ENCODE data around the gene SUMF1. TPM values are rescaled to one million over a fixed set of nuclear protein-coding genes. Genes with fewer than 3 reads are reported as not detected.

The SUMF1 gene
- total RNA-seq, 1 donor from 2014 or later = 42.5 TPM

GRCh38 chr3:4416961-4417360 lies 50.1 kb downstream of the SUMF1 start:
- peak in 1 of 2 donors; percentile 93 for DNase-seq (ENCODE audit: low read depth in 2 of 2)

- peak in 1 of 2 donors; percentile 10 for DNase-seq (ENCODE audit: low read depth in 2 of 2)
These were observed 50.6 kb downstream of the SUMF1 start for GRCh38 chr3:4416427-4416945.

- no peak for DNase-seq (ENCODE audit: low read depth in 2 of 2)
These were observed 53.6 kb downstream of the SUMF1 start for GRCh38 chr3:4413467-4413866.

- DNase-seq (ENCODE audit: low read depth in 2 of 2) = no peak
These were observed 55.2 kb downstream of the SUMF1 start for GRCh38 chr3:4411833-4412232.

GRCh38 chr3:4411236-4411635 lies 55.8 kb downstream of the SUMF1 start:
- no peak for DNase-seq (ENCODE audit: low read depth in 2 of 2)

GRCh38 chr3:4410606-4411005 lies 56.5 kb downstream of the SUMF1 start:
- DNase-seq (ENCODE audit: low read depth in 2 of 2) = no peak

DNA sequence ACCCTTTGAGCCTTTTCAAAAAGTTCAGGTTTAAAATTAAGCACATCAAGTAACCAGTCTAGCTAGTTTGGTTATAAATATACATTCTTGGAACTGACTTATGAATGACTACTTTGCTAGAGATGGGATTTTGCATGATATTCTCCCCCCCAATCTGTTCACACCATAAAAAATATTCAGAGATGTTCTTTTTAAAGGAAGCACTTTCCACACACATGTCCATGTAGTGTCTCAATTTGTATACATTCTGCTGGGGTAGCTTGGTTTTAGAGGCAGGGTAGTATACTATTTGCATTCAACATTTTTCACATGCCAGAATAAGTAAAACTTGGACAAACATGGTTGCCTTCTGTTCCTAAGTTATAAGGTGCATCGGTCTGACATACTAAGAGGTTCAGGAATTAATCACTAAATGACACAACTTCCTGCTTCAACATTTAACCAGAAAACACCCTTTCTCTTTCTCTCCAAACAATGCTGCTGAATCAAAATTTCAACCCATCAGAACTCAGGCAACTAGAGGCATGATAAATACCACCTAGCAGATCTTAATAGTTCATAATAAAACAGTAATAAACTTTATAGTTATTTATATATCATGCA lies 57.0 kb downstream of the SUMF1 start:
- DNase-seq (ENCODE audit: low read depth in 2 of 2) = peak in 1 of 2 donors; percentile 52

GRCh38 chr3:4409415-4409814 lies 57.7 kb downstream of the SUMF1 start:
- DNase-seq (ENCODE audit: low read depth in 2 of 2) = no peak

- DNase-seq (ENCODE audit: low read depth in 2 of 2) = no peak
These were observed 58.1 kb downstream of the SUMF1 start for GRCh38 chr3:4408958-4409357.

DNA sequence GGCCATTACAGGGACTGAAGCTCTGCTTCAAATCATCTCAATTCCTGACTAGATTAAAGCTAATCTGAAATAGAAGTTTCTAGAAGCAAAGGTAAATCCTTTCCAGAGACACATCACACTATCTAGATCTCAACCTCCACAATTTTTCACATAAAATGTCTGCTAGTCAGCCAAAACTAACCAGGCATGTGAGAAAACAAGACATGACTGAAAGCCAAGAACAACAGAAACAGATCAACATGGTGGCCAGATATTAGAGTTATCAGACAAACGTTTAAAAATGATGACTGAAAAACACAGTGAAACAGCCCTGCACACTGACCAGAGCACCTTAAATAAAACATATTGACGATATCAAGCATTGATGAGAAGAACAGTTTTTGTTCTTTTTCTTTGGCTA lies 59.1 kb downstream of the SUMF1 start:
- peak in 1 of 2 donors; percentile 62 for DNase-seq (ENCODE audit: low read depth in 2 of 2)

DNA sequence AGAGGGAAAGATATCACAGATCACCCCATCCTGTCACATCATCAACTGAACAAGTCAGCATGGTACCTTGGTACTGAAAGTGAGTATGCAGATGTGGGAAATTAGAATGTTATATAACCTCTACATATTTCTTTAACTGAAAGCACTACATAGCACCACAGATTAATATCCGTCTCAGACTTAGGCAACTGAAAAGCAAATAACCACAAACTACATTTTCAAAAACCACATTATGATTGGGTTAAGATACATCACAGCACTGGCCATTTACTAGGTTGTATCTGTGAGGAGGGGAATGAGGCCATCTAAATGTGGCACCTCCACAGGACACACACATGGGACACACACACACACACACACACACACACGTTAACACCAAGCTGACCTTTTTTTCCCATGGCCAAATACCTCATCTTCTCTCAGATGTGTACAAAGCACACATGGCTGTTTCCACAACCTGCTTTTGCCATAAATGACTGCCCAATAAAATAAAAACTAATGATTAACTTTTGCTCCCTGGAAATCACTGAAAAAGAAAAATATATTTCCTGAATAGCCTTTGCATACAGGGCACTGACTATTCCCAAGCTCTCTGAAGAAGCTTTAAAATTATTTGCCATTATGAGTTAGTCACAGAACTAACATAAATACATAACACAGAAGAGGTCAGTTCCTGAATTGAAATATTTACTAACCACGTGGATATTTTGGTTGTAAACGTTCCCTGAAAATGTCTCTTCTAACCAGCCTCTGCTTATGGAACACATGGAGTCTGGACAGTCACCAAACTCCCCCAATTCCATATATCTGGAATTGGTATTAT lies 60.1 kb downstream of the SUMF1 start:
- DNase-seq (ENCODE audit: low read depth in 2 of 2) = peak in 1 of 2 donors; percentile 60

- no peak for DNase-seq (ENCODE audit: low read depth in 2 of 2)
These were observed 62.2 kb downstream of the SUMF1 start for GRCh38 chr3:4404881-4405280.

DNA sequence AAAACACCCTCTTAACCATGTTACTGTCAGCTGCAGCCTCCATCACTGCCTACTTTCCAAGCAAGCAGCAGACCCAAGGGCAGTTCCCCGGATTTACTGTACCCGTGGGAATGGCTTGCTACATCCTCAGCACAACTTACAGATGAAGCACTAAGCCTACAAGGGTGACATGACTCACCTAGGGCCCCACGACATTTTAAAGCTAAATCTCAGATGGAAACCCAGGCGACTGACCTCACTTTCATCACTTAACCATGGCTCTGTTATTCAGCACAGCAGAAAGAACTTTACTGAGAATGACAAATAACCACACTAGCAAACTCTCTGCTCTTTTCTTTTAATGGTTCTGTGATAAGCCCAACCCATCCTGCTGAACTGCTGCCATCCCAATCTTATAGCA lies 65.6 kb downstream of the SUMF1 start:
- DNase-seq (ENCODE audit: low read depth in 2 of 2) = no peak

DNA sequence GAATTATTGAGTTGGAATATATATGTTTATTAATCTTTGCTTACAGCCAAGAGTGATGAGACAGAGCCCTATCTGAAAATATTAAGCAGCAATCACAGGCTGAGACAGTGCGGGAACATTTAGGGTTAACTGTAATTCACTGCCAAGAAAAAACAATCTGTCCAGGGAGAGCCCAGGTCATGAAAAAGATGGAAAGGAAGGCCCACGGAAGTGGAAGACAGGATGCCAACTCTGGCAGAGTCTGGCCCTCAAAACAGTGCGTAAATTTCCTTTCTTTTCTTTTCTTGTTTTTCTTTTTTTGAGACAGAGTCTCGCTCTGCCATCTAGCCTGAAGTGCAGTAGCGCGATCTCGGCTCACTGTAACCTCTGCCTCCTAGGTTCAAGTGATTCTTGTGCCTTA lies 67.6 kb downstream of the SUMF1 start:
- DNase-seq (ENCODE audit: low read depth in 2 of 2) = peak in 1 of 2 donors; percentile 20

GRCh38 chr3:4398941-4399245 lies 68.2 kb downstream of the SUMF1 start:
- DNase-seq (ENCODE audit: low read depth in 2 of 2) = no peak

GRCh38 chr3:4398120-4398940 lies 68.7 kb downstream of the SUMF1 start:
- DNase-seq (ENCODE audit: low read depth in 2 of 2) = peak in 1 of 2 donors; percentile 4

DNA sequence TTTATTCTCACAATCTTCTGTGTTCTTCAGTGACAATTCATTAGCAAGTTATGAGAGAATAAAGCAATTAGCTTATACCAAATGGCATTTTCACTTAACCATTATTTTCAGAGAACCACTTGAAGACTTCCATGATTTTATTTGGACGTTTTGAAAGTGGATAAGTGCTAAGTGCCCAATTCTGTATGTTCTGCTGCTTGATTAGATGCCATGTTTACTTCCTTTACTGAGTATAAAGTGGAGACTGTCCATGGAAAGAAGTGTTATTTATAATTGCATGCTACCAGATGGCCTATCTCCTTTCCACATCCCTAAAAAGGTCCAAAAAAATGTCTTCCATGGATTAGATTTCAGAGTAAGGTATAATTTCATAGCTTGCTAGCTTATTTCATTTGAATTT lies 69.6 kb downstream of the SUMF1 start:
- no peak for DNase-seq (ENCODE audit: low read depth in 2 of 2)

DNA sequence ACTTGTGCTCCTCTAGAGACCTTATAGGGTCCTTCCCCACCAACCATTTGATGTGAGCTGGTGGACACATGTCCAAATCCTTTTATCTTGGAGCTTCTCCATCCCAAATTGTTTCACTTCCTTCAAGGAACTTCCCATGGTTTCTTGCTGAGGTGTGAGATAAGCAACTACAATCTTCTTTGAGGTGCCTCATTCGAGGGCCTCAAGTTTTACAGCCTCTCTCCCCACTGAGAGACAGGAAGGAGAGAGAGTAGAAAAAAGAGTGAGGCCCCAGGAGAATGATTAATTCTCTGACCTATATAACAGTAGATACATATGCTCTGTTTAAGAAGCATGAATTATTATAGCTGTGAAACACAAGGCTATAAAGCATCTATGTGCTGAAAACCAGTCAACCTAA lies 70.5 kb downstream of the SUMF1 start:
- no peak for DNase-seq (ENCODE audit: low read depth in 2 of 2)

DNA sequence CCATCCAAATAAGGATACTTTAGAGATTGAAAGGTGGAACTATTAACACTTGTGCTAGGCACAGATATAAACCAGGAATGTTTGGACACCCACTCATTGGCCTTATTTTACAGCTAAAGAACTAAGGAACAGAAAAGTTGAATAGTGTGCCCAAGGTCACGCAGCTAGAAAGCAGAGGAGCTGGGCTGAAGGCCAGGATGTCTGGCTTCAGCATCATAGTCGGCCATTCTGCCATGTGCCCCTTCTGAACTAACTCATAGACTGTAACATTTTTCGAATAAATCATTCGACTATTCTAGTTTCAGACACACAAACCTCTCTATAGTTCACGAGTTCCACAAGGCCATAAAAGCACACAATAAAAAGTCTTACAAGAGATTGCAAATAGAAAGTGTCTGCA lies 71.1 kb downstream of the SUMF1 start:
- DNase-seq (ENCODE audit: low read depth in 2 of 2) = no peak

DNA sequence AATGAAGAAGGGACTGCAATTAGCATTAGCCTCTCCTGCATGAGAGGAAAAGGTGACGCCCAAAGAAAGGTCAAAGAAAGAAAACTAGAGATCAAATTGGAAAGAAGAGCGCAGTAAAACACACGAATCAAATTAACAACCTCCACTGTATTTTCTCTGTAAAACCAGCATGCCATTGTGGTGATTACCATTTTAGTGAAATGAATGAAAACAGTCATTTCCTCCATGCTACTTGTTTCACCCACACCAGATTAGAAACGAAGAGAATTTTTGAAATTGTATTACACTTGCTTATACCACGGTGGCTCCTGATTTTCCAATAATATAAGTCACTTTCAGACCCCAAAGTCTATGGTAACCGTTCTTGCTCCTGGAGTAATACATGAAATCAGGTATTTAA lies 71.6 kb downstream of the SUMF1 start:
- DNase-seq (ENCODE audit: low read depth in 2 of 2) = peak; percentile 20 to 60

DNA sequence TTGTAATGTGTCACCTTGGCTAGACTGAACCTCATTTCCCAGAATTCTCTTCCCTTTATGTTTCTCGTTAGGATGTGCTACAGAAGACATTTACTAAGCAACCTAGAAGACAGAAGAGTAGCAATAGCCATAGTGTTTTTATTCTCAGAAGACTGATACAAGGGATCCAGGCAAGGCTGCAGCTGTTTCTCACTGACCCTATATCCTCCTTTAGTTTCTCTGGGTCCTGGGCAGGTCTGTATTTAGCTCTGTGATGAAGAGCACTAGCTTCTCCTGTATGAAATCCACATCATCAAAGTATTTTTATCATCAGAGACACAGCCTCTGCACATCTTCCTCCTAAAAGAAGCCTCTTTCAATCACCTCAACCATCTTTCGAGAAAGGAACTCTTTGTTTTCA lies 72.5 kb downstream of the SUMF1 start:
- no peak for DNase-seq (ENCODE audit: low read depth in 2 of 2)

- DNase-seq (ENCODE audit: low read depth in 2 of 2) = peak; percentile 79 to 92
These were observed 73.0 kb downstream of the SUMF1 start for GRCh38 chr3:4394048-4394447.

All from lung microvascular endothelial cell (primary cell).